Epithelial cell of proximal tubule (primary cell): Measurements from ENCODE around the gene SEMA4C. TPM values are rescaled to one million over a fixed set of nuclear protein-coding genes. Genes with fewer than 3 reads are reported as not detected.

Source experiments
- DNase-seq: peaks from one replicate; pipeline ENCODE4 v3.0.0-alpha.2; 2011; ENCODE audit warnings: low read depth
- H3K4me3 ChIP-seq: 2 replicates; pipeline ENCODE4 v1.5.1; 2011; ENCODE audit warnings: low read depth, mild to moderate bottlenecking, low read length
- total RNA-seq: library from RNA; depleted of rRNA; stranded (reverse); fragments of >200 nt; gene quantifications from 2 replicates; pipeline ENCODE4 v1.2.3, GENCODE V29; 2015
- TF ChIP-seq, protein P1 (sequence below): conservative IDR thresholded peaks from 2 replicates; pipeline ENCODE4 v1.5.1; 2012; ENCODE audit warnings: low read depth, mild to moderate bottlenecking, low read length

The SEMA4C gene
- total RNA-seq, 1 donor from 2014 or later = 35.3 TPM

DNA sequence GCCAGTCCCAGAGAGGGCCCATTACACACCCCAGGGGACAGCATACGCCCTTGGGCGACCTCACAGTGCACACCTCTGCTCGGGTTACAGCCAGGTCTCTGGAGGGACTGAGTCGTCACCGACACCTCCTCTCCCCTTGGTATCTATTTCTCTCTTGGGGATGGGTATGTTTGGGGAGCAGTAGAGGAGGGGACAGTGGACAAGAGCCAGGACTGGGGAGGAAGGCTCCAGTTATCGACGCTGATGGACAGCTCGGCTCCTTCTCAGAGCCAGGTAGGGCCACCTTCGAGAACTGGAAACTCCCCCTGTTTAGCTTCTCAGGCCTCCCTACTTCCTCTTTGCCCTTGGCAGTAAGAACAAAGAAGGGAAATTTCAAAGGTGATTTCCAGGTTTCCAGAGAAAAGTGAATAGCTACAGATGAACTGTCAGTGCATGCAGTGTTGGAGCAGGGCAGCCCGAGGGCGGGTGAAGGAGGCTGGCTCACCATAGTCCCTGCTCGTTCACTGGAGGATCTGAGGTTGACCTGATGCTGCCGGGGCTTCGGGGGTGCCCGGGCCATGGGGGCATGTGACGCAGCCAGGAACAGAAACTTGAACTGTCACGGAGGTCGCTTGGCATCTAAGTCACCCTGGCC is 4.4 kb upstream of the SEMA4C start:
- TF ChIP-seq, protein P1, sequence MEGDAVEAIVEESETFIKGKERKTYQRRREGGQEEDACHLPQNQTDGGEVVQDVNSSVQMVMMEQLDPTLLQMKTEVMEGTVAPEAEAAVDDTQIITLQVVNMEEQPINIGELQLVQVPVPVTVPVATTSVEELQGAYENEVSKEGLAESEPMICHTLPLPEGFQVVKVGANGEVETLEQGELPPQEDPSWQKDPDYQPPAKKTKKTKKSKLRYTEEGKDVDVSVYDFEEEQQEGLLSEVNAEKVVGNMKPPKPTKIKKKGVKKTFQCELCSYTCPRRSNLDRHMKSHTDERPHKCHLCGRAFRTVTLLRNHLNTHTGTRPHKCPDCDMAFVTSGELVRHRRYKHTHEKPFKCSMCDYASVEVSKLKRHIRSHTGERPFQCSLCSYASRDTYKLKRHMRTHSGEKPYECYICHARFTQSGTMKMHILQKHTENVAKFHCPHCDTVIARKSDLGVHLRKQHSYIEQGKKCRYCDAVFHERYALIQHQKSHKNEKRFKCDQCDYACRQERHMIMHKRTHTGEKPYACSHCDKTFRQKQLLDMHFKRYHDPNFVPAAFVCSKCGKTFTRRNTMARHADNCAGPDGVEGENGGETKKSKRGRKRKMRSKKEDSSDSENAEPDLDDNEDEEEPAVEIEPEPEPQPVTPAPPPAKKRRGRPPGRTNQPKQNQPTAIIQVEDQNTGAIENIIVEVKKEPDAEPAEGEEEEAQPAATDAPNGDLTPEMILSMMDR = no peak
- H3K4me3 ChIP-seq = no peak overlapping the region
- no peak for DNase-seq

DNA sequence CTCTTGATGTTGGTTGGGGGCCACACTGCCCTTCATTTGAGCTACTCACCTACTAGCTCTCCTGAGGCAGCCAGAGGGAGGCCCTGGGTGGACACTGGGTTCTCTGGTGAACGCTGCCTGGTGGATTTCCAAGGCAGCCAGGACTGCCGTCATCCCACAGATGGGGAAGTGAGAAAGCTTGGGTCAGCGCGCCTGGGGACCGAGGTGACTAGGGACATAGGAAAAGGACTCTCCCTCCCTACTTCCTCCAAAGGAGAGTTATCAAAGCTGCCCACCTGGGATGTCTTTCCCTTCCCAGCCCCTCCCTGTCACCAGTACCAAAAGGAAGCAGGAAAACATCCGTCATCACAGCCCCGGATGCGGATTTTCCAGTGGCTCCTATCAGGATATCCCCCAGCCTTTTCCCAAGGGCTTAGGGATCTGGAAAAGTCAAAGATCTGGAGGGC is 3.8 kb upstream of the SEMA4C start:
- no peak overlapping the region for H3K4me3 ChIP-seq
- TF ChIP-seq, protein P1 = no peak
- DNase-seq = no peak

DNA sequence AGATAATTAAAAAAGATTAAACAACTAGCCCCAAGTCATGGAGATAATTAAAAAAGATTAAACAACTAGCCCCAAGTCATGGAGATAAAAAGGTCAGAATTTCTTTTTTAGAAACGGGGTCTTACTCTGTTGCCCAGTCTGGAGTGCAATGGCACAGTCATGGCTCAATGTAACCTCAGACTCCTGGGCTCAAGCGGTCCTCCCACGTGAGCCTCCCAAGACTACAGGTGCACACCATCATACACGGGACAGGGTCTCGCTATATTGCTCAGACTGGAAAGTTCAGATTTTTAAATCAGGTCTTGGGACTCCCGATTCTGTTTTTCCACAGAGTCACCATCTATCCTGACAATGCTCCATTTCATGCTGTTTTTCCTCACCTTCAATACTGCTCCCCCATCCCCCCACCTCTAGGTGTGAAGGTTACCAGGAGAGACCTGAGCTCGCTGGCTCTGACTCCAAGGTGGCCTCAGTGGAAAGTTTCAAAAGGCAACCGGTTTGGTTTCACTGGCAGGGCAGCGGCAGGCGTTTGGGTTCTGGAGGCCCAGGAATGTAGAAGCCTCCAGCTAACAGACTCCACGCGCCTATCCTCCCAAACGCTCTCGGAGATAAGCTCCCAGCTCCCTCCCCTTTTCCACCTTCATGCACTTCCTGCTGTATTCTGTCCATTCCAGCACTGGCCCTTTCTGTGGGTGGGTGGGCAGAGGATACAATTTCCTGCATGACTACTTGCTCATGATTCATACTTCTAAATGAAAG is 2.9 kb upstream of the SEMA4C start:
- H3K4me3 ChIP-seq = no peak overlapping the region
- DNase-seq = no peak
- TF ChIP-seq, protein P1 = no peak

DNA sequence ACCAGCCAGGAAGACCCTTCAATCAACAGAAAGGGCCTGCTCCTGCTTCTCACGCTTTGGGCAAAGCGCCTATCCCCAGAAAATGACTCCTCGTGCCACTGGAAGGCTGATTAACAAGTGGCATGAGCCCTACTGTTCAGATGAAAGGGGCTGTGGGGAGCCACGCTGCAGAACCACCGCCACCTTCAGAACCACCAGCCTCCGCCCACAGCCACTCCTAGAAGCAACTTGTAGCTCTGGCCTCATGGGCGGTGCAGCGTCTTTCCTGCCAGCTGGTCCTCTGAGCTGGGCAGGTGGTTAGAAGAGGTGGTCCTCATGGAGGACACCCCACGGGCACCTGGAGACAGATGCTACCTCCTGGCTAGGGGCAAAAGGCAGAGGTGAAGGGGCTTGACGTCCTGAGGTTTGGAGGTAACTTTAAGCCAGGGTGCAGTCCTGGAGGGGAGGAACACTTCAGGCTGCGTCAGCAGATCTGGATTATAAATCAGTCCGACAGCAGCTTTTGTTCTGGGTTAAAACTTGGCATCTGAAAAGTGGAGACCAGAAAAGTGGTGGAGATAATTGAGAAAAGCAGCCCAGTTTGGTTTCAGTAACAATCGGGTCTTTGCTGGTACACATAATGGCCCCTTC is 861 bp upstream of the SEMA4C start:
- TF ChIP-seq, protein P1 = no peak
- no peak for DNase-seq

DNA sequence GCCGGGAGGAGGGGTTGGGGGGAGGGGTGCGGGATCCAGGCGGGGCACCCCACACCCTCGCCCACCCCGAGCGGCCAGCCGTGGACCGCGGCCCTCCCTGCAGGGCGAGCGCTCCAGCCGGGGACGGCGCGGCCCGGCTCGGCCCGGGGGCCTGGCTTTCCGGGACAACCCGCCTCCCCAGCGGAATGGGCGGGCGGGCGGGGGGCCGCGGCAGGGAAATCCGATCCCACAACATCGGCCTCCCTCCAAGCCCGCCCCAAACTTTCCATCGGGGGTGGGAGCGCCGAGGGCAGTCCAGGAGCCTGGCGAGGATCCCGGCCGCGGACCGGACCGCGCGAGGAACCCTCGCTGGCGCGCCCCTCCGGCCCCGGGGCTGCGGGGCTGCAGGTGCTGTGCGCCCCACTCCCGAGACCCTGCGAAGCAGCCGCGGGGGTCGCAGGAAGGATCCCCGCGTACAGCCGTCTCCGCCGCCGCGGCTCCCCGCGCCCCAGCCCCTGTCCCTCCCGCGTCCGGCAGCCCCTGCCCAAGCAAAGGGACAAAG is 529 bp downstream of the SEMA4C start:
- no peak for DNase-seq
- peak overlapping the region; percentile 91 for H3K4me3 ChIP-seq
- TF ChIP-seq, protein P1 = no peak

More for the DNA sequence above, 861 bp upstream of the SEMA4C start:
- H3K4me3 ChIP-seq = peak overlapping the region; percentile 91

DNA sequence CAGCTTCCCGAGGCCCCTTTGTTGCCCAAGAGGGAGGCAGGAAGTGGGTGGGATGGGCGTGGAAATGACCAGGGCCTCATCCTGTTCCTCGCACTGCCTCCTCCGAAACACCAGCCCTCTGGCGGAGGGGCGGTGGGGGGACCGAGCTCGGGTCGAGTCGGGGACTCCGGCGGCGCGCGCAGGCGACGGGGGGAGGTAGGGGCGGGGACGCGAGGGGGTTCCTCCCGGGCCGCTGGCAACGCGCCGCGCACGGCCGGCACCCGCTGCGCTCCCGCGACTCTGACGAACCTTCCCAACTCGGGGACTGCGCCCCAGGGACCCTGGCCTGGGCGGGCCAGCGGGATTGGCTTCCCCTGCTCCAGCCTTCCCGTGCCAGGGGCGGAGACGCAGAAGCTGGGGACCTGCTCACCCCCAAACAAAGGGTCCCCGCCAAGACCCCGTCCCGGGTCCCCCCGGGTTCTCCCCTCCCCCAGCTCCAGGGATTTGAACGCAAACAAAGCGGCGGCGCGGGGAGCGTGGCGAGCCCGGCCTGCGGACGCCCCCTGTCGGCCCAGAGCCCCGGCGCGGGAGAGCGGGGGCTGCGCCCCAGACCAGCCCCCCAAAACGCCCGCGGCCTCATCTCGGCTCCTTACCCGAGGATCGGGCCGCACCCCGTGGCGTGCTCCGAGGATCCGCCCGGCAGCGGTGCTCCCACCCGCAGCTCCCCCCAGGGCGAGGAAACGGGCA is 1.2 kb downstream of the SEMA4C start:
- peak overlapping the region; percentile 91 for H3K4me3 ChIP-seq

More for the DNA sequence above, 1.2 kb downstream of the SEMA4C start:
- no peak for DNase-seq
- TF ChIP-seq, protein P1 = peak; percentile 67
